ENCODE results near the gene GALNS.

DNA sequence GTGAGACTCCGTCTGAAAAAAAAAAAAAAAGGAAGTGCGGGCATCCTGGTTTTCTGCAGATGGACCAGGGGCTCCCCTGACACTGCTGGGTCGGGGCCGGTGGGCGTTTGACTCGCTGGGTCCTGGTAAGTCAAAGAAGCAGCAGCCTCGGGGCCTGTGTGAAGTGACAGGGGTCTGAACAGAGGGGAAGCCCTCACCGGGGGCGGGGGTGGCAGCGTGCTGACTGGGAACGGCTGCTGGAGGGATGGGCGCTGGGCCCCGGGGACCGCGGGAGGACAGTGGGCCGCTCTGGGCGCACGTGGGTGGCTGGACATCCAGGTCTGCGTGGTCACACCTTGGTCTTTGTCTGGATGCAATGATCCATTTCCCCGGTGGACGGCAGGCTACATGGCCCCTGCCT, 8.2 kb downstream of the GALNS start:
- TF ChIP-seq, protein P1, sequence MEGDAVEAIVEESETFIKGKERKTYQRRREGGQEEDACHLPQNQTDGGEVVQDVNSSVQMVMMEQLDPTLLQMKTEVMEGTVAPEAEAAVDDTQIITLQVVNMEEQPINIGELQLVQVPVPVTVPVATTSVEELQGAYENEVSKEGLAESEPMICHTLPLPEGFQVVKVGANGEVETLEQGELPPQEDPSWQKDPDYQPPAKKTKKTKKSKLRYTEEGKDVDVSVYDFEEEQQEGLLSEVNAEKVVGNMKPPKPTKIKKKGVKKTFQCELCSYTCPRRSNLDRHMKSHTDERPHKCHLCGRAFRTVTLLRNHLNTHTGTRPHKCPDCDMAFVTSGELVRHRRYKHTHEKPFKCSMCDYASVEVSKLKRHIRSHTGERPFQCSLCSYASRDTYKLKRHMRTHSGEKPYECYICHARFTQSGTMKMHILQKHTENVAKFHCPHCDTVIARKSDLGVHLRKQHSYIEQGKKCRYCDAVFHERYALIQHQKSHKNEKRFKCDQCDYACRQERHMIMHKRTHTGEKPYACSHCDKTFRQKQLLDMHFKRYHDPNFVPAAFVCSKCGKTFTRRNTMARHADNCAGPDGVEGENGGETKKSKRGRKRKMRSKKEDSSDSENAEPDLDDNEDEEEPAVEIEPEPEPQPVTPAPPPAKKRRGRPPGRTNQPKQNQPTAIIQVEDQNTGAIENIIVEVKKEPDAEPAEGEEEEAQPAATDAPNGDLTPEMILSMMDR (conservative IDR thresholded peaks at IDR 0.05; ENCODE audit: low read depth in 2 of 2) = no peak
- no peak for TF ChIP-seq EZH2 (IDR thresholded peaks at IDR 0.05; ENCODE audit: low read depth, unreplicated experiment)
- TF ChIP-seq CREB1 (CRISPR knock-in tag; IDR thresholded peaks at IDR 0.05; ENCODE audit: low read depth) = no peak
- no peak for TF ChIP-seq JUNB (IDR thresholded peaks at IDR 0.05; ENCODE audit: unreplicated experiment)
- TF ChIP-seq, protein P2, sequence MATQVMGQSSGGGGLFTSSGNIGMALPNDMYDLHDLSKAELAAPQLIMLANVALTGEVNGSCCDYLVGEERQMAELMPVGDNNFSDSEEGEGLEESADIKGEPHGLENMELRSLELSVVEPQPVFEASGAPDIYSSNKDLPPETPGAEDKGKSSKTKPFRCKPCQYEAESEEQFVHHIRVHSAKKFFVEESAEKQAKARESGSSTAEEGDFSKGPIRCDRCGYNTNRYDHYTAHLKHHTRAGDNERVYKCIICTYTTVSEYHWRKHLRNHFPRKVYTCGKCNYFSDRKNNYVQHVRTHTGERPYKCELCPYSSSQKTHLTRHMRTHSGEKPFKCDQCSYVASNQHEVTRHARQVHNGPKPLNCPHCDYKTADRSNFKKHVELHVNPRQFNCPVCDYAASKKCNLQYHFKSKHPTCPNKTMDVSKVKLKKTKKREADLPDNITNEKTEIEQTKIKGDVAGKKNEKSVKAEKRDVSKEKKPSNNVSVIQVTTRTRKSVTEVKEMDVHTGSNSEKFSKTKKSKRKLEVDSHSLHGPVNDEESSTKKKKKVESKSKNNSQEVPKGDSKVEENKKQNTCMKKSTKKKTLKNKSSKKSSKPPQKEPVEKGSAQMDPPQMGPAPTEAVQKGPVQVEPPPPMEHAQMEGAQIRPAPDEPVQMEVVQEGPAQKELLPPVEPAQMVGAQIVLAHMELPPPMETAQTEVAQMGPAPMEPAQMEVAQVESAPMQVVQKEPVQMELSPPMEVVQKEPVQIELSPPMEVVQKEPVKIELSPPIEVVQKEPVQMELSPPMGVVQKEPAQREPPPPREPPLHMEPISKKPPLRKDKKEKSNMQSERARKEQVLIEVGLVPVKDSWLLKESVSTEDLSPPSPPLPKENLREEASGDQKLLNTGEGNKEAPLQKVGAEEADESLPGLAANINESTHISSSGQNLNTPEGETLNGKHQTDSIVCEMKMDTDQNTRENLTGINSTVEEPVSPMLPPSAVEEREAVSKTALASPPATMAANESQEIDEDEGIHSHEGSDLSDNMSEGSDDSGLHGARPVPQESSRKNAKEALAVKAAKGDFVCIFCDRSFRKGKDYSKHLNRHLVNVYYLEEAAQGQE (IDR thresholded peaks at IDR 0.05; ENCODE audit: unreplicated experiment) = no peak
- no peak for TF ChIP-seq ZNF331 (CRISPR knock-in tag; IDR thresholded peaks at IDR 0.05; ENCODE audit: low read depth)
- no peak for TF ChIP-seq EZH2phosphoT487 (IDR thresholded peaks at IDR 0.05; ENCODE audit: unreplicated experiment)
- TF ChIP-seq STAT1 (IDR thresholded peaks at IDR 0.05; ENCODE audit: unreplicated experiment) = no peak
- TF ChIP-seq POLR2AphosphoS5 (IDR thresholded peaks at IDR 0.05; ENCODE audit: low read depth) = no peak
- TF ChIP-seq, protein P3, sequence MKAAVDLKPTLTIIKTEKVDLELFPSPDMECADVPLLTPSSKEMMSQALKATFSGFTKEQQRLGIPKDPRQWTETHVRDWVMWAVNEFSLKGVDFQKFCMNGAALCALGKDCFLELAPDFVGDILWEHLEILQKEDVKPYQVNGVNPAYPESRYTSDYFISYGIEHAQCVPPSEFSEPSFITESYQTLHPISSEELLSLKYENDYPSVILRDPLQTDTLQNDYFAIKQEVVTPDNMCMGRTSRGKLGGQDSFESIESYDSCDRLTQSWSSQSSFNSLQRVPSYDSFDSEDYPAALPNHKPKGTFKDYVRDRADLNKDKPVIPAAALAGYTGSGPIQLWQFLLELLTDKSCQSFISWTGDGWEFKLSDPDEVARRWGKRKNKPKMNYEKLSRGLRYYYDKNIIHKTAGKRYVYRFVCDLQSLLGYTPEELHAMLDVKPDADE (IDR thresholded peaks at IDR 0.05) = no peak
- TF ChIP-seq NANOG (IDR thresholded peaks at IDR 0.05; ENCODE audit: borderline replicate concordance) = no peak

All from GM23338 (cell line).